NCI-H82 (cell line): ENCODE data around the gene GALNT9.

Experiments
- DNase-seq: peaks from one replicate; lab custom pipeline; 2025; lab: John Stamatoyannopoulos, UW

GALNT9 gene

DNA sequence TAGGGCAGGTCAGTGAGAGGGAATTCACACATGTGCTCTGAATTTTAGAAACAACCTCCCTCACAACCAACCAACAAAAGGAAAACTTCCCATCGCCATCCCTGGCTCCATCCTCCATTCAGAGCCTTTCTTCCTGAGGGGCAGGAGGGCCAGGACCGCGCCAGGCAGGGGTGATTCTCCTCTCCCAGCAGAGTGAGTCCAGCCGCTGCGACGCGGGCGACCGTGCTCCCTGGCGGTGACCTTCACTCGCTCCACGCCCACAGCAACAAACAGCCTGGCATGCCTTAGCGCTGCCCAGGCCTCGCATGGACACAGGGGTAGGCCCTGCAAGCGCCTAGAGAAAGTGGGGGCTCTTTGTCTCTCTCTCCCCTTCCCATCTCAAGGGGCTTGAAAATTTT is 3.7 kb downstream of the GALNT9 start:
- DNase-seq, result no peak

GRCh38 chr12:132324841-132325732 is 4.3 kb downstream of the GALNT9 start:
- DNase-seq, result no peak

DNA sequence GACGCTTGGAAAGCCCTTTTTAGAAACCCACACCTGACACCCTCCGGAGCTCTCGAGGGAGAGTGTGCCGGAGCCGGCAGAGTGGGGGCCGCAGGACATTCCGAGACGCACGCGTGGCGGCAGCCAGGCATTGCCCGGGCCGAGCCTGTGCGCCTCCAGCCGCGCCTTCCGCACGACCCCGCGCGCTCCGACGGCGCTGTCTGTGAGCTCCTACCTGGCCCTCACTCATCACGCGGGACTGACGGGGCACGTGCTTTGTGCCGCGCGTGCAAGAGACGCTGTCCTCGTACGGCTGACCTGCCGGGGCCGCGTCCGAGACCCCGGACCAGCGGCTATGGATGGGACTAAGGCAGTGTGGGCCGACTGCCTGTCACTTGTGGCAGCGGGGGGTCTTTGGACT is 5.2 kb downstream of the GALNT9 start:
- DNase-seq, result no peak

- DNase-seq, result no peak
Measured at GRCh38 chr12:132323171-132324010, 6.0 kb downstream of the GALNT9 start.

- DNase-seq, result no peak
Measured at GRCh38 chr12:132322206-132323132, 6.9 kb downstream of the GALNT9 start.

- DNase-seq, result peak; percentile 47
Measured at GRCh38 chr12:132321321-132322118, 7.9 kb downstream of the GALNT9 start.

GRCh38 chr12:132320767-132321211 is 8.6 kb downstream of the GALNT9 start:
- no peak for DNase-seq

- DNase-seq, result no peak
Measured at GRCh38 chr12:132319991-132320570, 9.3 kb downstream of the GALNT9 start.

- no peak for DNase-seq
Measured at GRCh38 chr12:132319359-132319950, 9.9 kb downstream of the GALNT9 start.

DNA sequence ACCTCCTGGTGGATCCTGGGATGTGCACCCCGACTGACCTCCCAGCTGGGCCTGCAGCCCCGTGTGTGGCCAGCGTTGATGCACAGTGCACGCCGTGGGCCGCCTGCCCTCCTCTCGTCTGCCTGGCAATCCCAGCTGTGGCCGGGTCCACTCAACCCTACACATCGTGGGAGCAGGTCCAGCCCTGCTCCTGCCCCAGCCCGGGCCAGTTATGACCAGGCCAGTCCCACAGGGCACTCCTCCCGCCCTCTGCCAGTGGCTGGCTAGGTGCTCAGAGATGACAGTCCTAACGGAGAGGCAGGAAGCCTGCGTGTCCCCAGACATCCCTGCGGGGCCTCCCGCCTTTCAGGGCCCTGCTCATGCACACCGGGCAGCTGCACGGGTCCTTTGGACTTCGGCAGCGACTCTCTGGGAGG is 10.8 kb downstream of the GALNT9 start:
- DNase-seq, result no peak

DNA sequence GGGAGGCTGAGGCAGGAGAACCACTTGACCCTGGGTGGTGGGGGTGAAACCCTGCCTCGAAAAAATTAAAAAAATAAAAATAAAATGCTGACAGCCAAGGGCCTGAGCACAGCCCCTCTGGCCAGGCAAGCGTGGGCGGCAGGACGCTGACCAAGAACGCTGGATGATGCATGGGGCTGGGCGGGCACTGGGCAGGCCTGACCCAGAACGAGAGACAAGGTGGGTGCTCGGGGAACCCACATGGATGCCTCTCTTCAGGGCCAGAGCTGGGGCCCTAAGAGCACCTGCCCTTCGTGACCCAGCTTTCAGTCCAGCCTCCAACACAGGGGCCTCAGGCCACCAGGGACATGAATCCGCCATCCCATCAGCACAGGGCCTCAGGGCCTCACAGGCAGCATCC is 11.3 kb downstream of the GALNT9 start:
- DNase-seq, result no peak

GRCh38 chr12:132317233-132317938 is 12.0 kb downstream of the GALNT9 start:
- no peak for DNase-seq

DNA sequence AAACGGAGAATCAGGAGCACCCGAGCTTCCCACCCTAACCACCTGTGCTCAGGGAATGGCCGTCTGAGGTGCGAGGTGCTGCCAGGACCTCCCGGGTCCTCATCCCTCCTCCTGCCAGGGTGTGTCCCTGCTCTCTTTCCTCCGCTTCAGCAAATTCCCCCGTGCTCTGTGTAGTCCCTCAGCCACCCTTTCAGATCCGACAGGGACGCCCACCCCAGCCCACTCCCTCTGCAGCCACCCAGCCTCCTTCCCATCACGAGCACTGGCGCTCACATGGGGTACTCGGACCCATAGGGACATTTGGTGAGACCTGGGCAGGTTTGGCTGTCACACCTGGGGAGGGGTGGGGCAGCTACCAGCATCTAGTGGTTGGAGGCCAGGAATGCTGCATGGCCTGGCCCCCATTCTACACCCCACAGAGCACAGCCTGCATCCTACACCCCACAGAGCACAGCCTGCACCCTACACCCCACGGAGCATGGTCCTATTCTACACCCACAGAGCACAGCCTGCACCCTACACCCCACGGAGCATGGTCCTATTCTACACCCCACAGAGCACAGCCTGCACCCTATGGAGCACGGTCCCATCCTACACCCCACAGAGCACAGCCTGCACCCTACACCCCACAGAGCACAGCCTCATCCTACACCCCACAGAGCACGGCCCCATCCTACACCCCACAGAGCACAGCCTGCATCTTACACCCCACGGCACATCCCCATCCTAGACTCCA is 12.7 kb downstream of the GALNT9 start:
- no peak for DNase-seq

DNA sequence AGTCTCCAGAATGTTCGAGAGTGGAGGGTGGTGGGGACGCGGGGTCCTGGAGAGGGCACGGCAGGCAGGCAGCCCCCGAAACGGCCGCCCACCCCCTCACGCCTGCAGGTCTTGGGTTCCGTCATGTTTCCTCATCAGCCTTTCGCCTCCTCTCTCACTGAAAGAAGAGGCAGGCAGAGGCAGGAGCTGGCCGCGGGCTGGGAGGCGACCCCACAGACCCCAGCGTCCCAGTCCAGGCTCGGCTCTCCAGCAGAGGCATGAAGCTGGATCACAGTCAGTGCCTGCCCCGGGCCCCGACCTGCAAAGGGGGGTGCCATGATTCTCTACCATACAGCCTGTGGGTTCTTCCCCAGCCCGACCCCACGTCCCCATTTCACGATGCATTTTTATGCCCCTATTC is 13.4 kb downstream of the GALNT9 start:
- DNase-seq, result no peak

GRCh38 chr12:132315507-132315906 is 13.9 kb downstream of the GALNT9 start:
- no peak for DNase-seq

DNA sequence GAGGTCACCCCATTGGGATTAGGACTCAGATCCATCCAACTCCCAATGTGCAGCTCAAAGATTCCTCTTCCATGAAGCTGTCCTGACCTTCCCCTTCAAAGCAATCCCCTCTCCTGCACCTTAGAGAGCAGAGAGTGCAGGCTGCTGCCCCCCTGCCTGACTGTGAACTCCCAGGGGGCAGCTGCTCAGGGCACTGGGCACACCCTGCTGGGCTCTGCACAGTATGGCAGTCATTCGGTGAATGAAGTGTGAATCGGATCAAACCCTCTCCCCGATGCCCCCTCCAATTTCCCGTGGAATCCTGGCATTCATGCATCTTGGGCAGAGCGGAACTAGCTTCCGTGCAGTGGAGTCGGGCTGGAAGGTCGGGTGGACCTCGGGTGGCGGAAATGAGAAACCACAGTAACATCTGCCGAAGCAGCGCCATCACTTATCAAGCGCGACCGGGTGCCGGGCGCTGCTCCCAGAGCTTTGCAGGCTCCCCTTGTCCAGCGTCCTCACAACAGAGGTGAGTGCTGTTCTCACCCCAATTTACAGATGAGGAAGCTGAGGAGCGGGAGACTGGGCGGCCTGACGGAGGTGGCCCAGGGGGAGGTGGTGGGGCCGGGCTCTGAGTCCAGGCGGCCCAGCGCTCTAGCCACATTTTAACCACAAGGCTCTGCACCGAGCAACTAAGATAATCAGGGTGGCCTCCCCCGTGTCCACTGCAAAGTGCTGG is 14.7 kb downstream of the GALNT9 start:
- DNase-seq, result peak; percentile 32

- no peak for DNase-seq
Measured at GRCh38 chr12:132314035-132314434, 15.4 kb downstream of the GALNT9 start.

- no peak for DNase-seq
Measured at GRCh38 chr12:132313182-132313581, 16.2 kb downstream of the GALNT9 start.
